OCI-LY7 (cell line): ENCODE measurements around the gene TMEM114.

Experiments
- CTCF ChIP-seq: fragments of 200-600 bp; sonication (generic); conservative IDR thresholded peaks from 2 replicates; pipeline ENCODE4 v1.5.1; 2014; ENCODE audit warnings: mild to moderate bottlenecking, antibody characterized with exemption, low read length, moderate library complexity, mixed read lengths
- EZH2phosphoT487 ChIP-seq: fragments of 200-600 bp; sonication (generic); IDR thresholded peaks from 2 replicates; pipeline ENCODE4 v1.6.1; 2018; ENCODE audit warnings: low read depth, borderline replicate concordance, mild to moderate bottlenecking, mixed run types, antibody characterized with exemption, low read length, moderate library complexity, mixed read lengths

GRCh38 chr16:8523932-8524331 lies 66.4 kb downstream of the TMEM114 start:
- TF ChIP-seq CTCF (no peak), EZH2phosphoT487 (no peak)
